Endothelial cell (in vitro differentiated cells): ENCODE measurements around the gene RUFY3. TPM values are rescaled to one million over a fixed set of nuclear protein-coding genes. Genes with fewer than 3 reads are reported as not detected.
"Not testable (repeated sequence)": the region's sequence is repeated elsewhere in the genome, so short reads cannot be mapped to it uniquely, and the experiment has no call there.

Experiments
- DNase-seq: peaks from one replicate; pipeline ENCODE4 v3.0.0; 2021; ENCODE audit warnings: low spot score
- H3K27ac Mint-ChIP-seq: one replicate; pipeline ENCODE4 v1.8.0; 2021; ENCODE audit warnings: mixed read lengths, inconsistent platforms; ENCODE audit not compliant: unreplicated experiment
- H3K27me3 Mint-ChIP-seq: one replicate; pipeline ENCODE4 v1.8.0; 2021; ENCODE audit warnings: mild to moderate bottlenecking, moderate library complexity, mixed read lengths, inconsistent platforms; ENCODE audit not compliant: unreplicated experiment
- H3K36me3 Mint-ChIP-seq: one replicate; pipeline ENCODE4 v1.8.0; 2021; ENCODE audit warnings: mild to moderate bottlenecking, low read depth, mixed read lengths, inconsistent platforms; ENCODE audit not compliant: unreplicated experiment
- H3K4me1 Mint-ChIP-seq: one replicate; pipeline ENCODE4 v1.8.0; 2021; ENCODE audit warnings: mild to moderate bottlenecking, mixed read lengths, inconsistent platforms; ENCODE audit not compliant: unreplicated experiment
- H3K4me3 Mint-ChIP-seq: one replicate; pipeline ENCODE4 v1.8.0; 2021; ENCODE audit warnings: mild to moderate bottlenecking, mixed read lengths, inconsistent platforms; ENCODE audit not compliant: unreplicated experiment
- H3K9me3 Mint-ChIP-seq: one replicate; pipeline ENCODE4 v1.8.0; 2021; ENCODE audit warnings: mixed read lengths, inconsistent platforms; ENCODE audit not compliant: unreplicated experiment
- CTCF ChIP-seq: fragments of 200-600 bp; sonication (generic); IDR thresholded peaks from one replicate; pipeline ENCODE4 v1.5.0; 2021; ENCODE audit warnings: antibody characterized with exemption; ENCODE audit not compliant: unreplicated experiment
- total RNA-seq: library from RNA; stranded (reverse); fragmentation: NEBNext Ultra II Directional; extraction: Animal tissue kit (Norgen Biotek cat#: 25700); gene quantifications from one replicate; pipeline ENCODE4 v1.2.1, GENCODE V29; 2021; ENCODE audit not compliant: unreplicated experiment

The RUFY3 gene
- total RNA-seq, 1 donor from 2014 or later = 72.6 TPM

DNA sequence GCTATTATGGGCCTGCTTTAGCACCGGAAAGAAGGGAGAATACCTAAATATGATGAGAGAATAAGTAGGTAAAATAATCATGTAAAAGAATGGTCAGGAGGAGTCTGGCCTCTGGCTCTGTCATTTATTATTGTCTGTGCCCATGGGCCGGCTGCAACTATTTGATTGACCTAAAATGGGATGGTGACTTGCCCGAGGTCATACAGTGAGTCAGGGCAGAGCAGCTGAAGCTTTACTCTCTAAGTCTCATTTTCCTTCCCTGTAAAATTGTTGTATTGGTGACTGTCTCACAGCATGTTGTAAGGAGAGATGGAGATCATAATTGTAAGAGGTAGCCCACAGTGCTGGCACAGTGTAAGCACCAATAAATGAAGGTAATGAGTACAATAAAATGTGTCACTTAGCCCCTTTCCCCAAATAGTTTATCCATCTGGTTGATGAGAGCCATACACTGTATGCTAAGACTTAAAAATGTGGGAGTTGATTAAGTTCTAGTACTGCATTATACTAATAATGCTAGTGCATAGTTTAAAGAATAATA lies 39.6 kb downstream of the RUFY3 start:
- TF ChIP-seq CTCF = no peak
- no peaks in the 10 kb centered on the region for H3K9me3 Mint-ChIP-seq
- no peaks in the 10 kb centered on the region for H3K4me1 Mint-ChIP-seq
- peaks cover 14% of the 10 kb centered on the region for H3K36me3 Mint-ChIP-seq
- no peaks in the 10 kb centered on the region for H3K27me3 Mint-ChIP-seq
- DNase-seq = no peak
- no peak overlapping the region for H3K27ac Mint-ChIP-seq
- H3K4me3 Mint-ChIP-seq = no peak overlapping the region

DNA sequence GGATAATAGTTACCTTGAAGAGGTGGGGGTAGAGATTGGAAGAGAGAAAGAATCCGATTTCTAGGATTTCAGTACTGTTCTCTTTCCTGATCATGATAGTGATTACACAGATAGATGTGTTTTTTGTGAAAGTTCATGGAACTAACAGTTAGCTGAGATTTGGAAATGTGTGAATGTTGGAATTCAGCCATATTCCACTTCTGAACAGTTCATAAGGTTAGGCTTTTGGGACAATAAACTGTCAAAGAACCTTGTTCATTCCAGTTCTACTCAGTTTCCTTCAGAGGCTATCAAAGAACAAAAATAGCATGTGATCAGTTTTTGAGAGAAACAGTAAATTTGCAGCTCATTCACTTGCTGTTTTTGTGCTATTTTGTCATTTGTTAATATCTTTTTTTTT lies 43.6 kb downstream of the RUFY3 start:
- no peak overlapping the region for H3K4me3 Mint-ChIP-seq
- H3K4me1 Mint-ChIP-seq = no peaks in the 10 kb centered on the region
- H3K36me3 Mint-ChIP-seq = peaks cover 19% of the 10 kb centered on the region
- H3K27me3 Mint-ChIP-seq = no peaks in the 10 kb centered on the region
- no peak overlapping the region for H3K27ac Mint-ChIP-seq
- TF ChIP-seq CTCF = no peak
- DNase-seq = no peak
- no peaks in the 10 kb centered on the region for H3K9me3 Mint-ChIP-seq

DNA sequence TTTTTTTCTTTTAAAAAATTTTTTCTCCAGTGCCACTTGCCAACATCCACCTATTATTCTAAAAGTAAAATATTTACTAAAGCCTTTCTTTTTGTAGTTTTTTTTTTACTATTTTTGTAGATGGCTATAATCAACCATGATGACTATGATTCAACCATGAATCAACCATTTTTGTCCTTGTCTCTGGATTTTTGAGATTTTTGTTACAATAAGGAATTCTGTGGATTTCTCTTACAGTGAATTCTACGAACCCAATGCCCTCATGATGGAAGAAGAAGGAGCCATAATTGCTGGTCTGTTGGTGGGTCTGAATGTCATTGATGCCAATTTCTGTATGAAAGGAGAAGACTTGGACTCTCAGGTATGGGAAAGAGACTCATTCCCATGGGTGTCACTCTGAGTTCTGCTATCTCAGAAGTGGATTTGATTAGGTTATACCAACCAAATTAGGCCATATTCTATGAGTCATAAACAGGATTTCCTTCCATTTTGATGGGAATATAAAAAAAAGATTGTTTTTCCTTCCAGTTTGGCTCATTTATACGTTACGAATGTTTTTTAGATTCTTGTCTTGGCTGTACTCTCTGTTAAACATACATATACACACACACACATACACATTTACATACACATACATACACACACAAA lies 46.7 kb downstream of the RUFY3 start:
- Mint-ChIP-seq H3K27ac (no peak overlapping the region), H3K9me3 (no peaks in the 10 kb centered on the region), H3K4me3 (no peak overlapping the region), H3K36me3 (peaks cover 23% of the 10 kb centered on the region), H3K4me1 (no peaks in the 10 kb centered on the region), H3K27me3 (no peaks in the 10 kb centered on the region)
- no peak for DNase-seq
- TF ChIP-seq CTCF = no peak

DNA sequence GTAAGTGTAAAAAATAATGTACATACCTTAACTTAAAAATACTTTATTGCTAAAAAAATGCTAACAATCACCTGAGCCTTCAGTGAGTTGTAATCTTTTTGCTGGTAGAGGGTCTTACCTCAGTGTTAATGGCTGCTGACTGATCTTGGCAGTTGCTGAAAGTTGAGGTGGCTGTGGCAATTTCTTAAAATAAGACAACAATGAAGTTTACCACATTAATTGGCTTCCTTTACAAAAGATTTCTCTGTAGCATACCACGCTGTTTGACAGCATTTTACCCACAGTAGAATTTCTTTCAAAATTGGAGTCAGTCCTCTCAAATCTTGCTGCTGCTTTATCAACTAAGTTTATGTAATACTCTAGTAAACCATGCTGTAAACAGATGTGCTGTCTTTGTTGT lies 47.6 kb downstream of the RUFY3 start:
- not testable (repeated sequence) for H3K4me1 Mint-ChIP-seq, H3K27me3 Mint-ChIP-seq, H3K4me3 Mint-ChIP-seq, H3K9me3 Mint-ChIP-seq, H3K27ac Mint-ChIP-seq, DNase-seq
- peaks cover 16% of the 10 kb centered on the region for H3K36me3 Mint-ChIP-seq

DNA sequence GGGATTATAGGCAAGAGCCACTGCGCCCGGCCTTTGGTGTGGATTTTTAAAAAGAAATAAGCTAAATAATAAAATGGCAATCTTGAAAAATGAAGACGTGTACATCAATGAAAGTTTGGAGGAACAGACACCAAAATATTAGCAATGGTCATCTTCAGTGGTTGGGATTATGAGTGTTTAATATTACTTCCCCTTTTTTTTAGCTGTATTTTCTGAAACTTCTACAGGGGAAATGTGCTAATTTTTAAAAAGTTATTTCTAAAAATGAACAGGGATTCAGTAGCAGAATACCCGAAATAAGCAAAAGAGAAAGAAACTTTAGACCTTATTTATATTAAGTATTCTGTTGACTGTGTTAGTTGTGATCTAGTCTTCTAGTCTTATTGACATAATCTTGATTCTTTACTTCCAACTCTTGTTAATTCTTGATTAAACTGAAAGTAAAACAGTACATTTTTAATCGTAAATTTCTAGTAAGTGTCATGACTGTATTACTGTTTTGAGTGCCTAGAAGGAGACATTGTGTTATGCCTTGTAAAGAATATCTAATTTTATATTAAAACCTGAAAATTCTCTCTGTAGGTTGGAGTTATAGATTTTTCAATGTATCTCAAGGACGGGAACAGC lies 51.3 kb downstream of the RUFY3 start:
- Mint-ChIP-seq H3K27me3 (no peaks in the 10 kb centered on the region), H3K4me3 (no peak overlapping the region), H3K27ac (no peak overlapping the region), H3K4me1 (no peaks in the 10 kb centered on the region), H3K36me3 (peaks cover 12% of the 10 kb centered on the region), H3K9me3 (no peaks in the 10 kb centered on the region)
- DNase-seq = no peak
- no peak for TF ChIP-seq CTCF
